ENCODE measurements around the gene PKP4.

DNA sequence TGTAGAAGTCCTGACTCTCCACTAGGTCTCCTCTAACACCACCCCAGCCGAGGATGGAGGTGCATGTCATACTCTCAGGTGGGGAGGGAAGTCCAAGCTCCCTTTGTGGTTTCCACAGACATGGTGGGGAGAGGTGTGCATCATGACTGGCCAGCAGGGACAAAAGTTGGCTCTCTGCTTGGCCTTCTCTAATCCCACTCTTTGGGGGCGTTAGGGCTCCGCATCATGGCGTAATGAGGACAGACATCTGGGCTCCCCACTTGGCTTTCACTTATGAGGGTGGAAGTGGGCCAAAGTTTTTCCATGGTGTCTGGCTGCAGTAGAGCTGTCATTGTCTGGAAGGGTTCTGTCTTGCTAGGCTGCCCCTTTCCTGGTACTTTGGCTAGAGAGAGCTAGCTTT is 257.7 kb downstream of the PKP4 start:
- TF ChIP-seq, protein P1, sequence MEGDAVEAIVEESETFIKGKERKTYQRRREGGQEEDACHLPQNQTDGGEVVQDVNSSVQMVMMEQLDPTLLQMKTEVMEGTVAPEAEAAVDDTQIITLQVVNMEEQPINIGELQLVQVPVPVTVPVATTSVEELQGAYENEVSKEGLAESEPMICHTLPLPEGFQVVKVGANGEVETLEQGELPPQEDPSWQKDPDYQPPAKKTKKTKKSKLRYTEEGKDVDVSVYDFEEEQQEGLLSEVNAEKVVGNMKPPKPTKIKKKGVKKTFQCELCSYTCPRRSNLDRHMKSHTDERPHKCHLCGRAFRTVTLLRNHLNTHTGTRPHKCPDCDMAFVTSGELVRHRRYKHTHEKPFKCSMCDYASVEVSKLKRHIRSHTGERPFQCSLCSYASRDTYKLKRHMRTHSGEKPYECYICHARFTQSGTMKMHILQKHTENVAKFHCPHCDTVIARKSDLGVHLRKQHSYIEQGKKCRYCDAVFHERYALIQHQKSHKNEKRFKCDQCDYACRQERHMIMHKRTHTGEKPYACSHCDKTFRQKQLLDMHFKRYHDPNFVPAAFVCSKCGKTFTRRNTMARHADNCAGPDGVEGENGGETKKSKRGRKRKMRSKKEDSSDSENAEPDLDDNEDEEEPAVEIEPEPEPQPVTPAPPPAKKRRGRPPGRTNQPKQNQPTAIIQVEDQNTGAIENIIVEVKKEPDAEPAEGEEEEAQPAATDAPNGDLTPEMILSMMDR (conservative IDR thresholded peaks at IDR 0.05), result no peak
- TF ChIP-seq EZH2 (IDR thresholded peaks at IDR 0.05; ENCODE audit: low read depth), result no peak

Data from PC-9 (cell line).